Naive thymus-derived CD4-positive, alpha-beta T cell (primary cell): ENCODE data around the gene PIK3IP1. TPM values are rescaled to one million over a fixed set of nuclear protein-coding genes. Genes with fewer than 3 reads are reported as not detected.
"Not testable (repeated sequence)": the region's sequence is repeated elsewhere in the genome, so short reads cannot be mapped to it uniquely, and the experiment has no call there.

ENCODE experiments used
- ATAC-seq: fragments of 150-1000 bp; cut with Tn5 transposase; 2 replicates; pipeline ENCODE4 v1.10.0; 2021; ENCODE audit warnings: mild to moderate bottlenecking, moderate library complexity
- CTCF ChIA-PET: fragments of 350-600 bp; sonication (Branson Sonifier 250); formaldehyde crosslinking; loops from one replicate; lab custom pipeline; 2021; ENCODE audit warnings: antibody characterized with exemption; lab: Charles Lee
- POLR2A ChIA-PET: fragments of 350-600 bp; sonication (Branson Sonifier 250); formaldehyde crosslinking; loops from one replicate; lab custom pipeline; 2021; ENCODE audit warnings: antibody characterized with exemption, inconsistent platforms; lab: Charles Lee
- DNase-seq, 9 donors: peaks; one replicate each; pipeline versions ENCODE4 v3.0.0 to v3.0.0-alpha.2; 2020 to 2022; ENCODE audit warnings: mixed read lengths in 1 of 9
- H3K27ac ChIP-seq: one replicate; pipeline ENCODE4 v1.7.0; 2013; ENCODE audit warnings: mild to moderate bottlenecking, low read depth, low read length, moderate library complexity
- H3K27me3 ChIP-seq, 2 donors: one replicate each; pipeline ENCODE4 v1.7.0; 2013; ENCODE audit warnings: low read length in 2 of 2, mild to moderate bottlenecking in 2 of 2, moderate library complexity in 2 of 2; ENCODE audit not compliant: control insufficient read depth in 2 of 2, insufficient read depth in 2 of 2
- H3K36me3 ChIP-seq, 3 experiments: 1 replicate in 2 of 3; 2 replicates in 1 of 3; pipeline ENCODE4 v1.7.0; 2013; ENCODE audit warnings: low read length in 3 of 3, mild to moderate bottlenecking in 3 of 3, moderate library complexity in 1 of 3; ENCODE audit not compliant: insufficient read depth in 3 of 3, control insufficient read depth in 2 of 3
- H3K4me1 ChIP-seq, 2 donors: one replicate each; pipeline ENCODE4 v1.7.0; 2013; ENCODE audit warnings: low read length in 2 of 2, mild to moderate bottlenecking in 2 of 2, moderate library complexity in 1 of 2; ENCODE audit not compliant: control insufficient read depth in 2 of 2, insufficient read depth in 2 of 2
- H3K4me3 ChIP-seq: 2 replicates; pipeline ENCODE4 v1.7.0; 2013; ENCODE audit warnings: mild to moderate bottlenecking, low read length
- H3K9me3 ChIP-seq, 3 experiments: 1 replicate in 2 of 3; 2 replicates in 1 of 3; pipeline ENCODE4 v1.7.0; 2013; ENCODE audit warnings: low read length in 3 of 3; ENCODE audit not compliant: control insufficient read depth in 2 of 3
- H3K27ac Mint-ChIP-seq, 9 donors: one replicate each; pipeline ENCODE4 v1.8.0; 2020 to 2022; ENCODE audit warnings: mixed read lengths in 9 of 9, mild to moderate bottlenecking in 8 of 9, moderate library complexity in 5 of 9, inconsistent platforms in 2 of 9
- H3K27me3 Mint-ChIP-seq, 5 donors: one replicate each; pipeline ENCODE4 v1.8.0; 2021 to 2022; ENCODE audit warnings: mixed read lengths in 5 of 5, mild to moderate bottlenecking in 1 of 5
- H3K36me3 Mint-ChIP-seq, 5 donors: one replicate each; pipeline ENCODE4 v1.8.0; 2020 to 2022; ENCODE audit warnings: mixed read lengths in 5 of 5, mild to moderate bottlenecking in 3 of 5, inconsistent platforms in 1 of 5
- H3K4me1 Mint-ChIP-seq, 7 donors: one replicate each; pipeline ENCODE4 v1.8.0; 2020 to 2022; ENCODE audit warnings: mixed read lengths in 7 of 7, mild to moderate bottlenecking in 3 of 7, inconsistent platforms in 1 of 7
- H3K4me3 Mint-ChIP-seq, 10 donors: one replicate each; pipeline ENCODE4 v1.8.0; 2020 to 2022; ENCODE audit warnings: mild to moderate bottlenecking in 10 of 10, mixed read lengths in 10 of 10, moderate library complexity in 6 of 10, inconsistent platforms in 2 of 10
- H3K9me3 Mint-ChIP-seq, 11 donors: one replicate each; pipeline ENCODE4 v1.8.0; 2020 to 2022; ENCODE audit warnings: mixed read lengths in 11 of 11, mild to moderate bottlenecking in 4 of 11, inconsistent platforms in 1 of 11, moderate library complexity in 1 of 11
- intact Hi-C, 2 donors: fragments of 100-400 bp; cut with micrococcal nuclease; formaldehyde crosslinking; loops; one replicate each; pipeline ENCODE4 v1.15.1; 2023
- polyA plus RNA-seq, 2 donors: library from polyadenylated mRNA; unstranded; fragments of 300-500 nt; fragmentation: Illumina TruSeq; gene quantifications; one replicate each; pipeline ENCODE4 v1.2.3, GENCODE V29; 2021
- total RNA-seq, 6 experiments: library from RNA in 5 of 6; stranded (reverse) in 5 of 6; gene quantifications; 1 replicate in 5 of 6; 2 replicates in 1 of 6; pipeline ENCODE4 v1.2.3 and lab custom pipeline; 2021 to 2026

PIK3IP1 gene
- total and polyA plus RNA-seq, 7 experiments from 2014 or later: 72.8 to 941 (median 606) TPM

DNA sequence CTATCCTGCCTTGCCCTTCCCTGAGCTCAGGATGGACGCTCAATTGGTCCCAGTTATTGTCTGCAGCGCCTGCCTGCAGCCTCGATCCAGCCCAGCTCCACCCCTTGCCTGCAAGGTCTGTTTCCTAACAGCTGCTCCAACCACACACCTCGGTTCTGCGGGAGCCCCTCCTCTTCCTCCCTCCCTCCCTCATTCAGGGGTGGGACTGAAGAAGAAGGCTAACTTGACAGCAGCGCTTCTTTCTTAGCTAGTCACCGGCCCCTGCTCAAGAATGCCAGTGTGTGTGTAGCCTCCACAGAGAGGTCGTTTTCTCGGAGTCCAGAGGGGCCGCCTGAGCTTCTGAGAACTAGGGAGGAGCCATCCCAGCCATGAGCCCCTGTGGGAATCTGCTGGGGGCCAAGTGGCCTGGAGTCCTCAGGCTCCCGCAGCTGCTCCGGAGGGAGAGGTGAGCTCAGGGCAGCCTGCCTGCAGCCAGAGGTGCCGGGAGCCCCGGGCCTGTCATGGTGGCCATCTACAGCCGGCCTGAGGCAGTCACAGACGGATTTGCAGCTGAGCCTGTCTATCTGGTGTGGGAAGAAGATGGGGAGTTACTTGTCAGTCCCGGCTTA lies 44.0 kb downstream of the PIK3IP1 start:
- ATAC-seq (peak; percentile 100), DNase-seq (peak; percentile 33 to 78 (median 73))
- Histone ChIP-seq H3K4me3 (no peak overlapping the region), H3K27ac (no peak overlapping the region), H3K36me3 (no peaks in the 10 kb centered on the region), H3K4me1 (peaks cover 9 to 17% of the 10 kb centered on the region in 2 donors), H3K27me3 (no peaks in the 10 kb centered on the region), H3K9me3 (no peaks in the 10 kb centered on the region)
- H3K4me1 Mint-ChIP-seq: peaks cover 8 to 41% (median 28%) of the 10 kb centered on the region in 7 donors
- no peaks in the 10 kb centered on the region for H3K27me3 Mint-ChIP-seq
- H3K4me3 Mint-ChIP-seq: peak overlapping the region; percentile 73 to 93 (median 83)
- H3K27ac Mint-ChIP-seq: peak overlapping the region; percentile 20 to 87 (median 71)
- intact Hi-C loops: loop anchor here (1.0 to 5.0 kb wide), 5 partner anchors 25 to 65 kb away; partner anchors contain the start of gene LIMK2 (in 2 of the 2)
- H3K9me3 Mint-ChIP-seq: no peaks in the 10 kb centered on the region
- ChIA-PET POLR2A (interaction anchor here (0.7 to 4.0 kb wide), 10 partner anchors 8 to 279 kb away, joined by 3 to 38 read pairs (median 6); partner anchors contain the start of genes PIK3IP1 and TUG1), CTCF (interaction anchor here (0.8 to 1.6 kb wide), 3 partner anchors 23 to 36 kb away, joined by 3 to 5 read pairs (median 4); no protein-coding TSS in a partner anchor)
- H3K36me3 Mint-ChIP-seq: peaks cover 0 to 3% (median 0%) of the 10 kb centered on the region in 5 donors

DNA sequence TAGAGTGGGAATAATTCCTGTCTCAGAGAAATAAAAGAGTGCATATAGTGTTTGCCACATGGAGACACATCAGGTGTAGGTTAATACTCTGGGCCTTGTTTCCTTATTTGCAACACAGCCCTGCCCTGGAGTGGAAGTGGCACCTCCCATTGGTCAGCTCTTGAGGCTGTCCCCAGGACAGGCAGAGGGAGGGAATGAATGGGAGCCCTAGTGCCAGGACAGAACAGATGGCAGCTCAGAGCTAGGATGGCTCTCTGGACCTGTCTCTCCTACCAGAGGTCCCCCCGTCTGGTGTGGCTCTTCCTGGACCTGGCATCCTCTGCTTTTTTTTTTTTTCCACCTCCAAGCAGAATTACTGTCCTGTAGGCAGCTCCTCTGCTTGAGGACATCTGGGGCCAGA lies 44.6 kb downstream of the PIK3IP1 start:
- Histone ChIP-seq H3K36me3 (no peaks in the 10 kb centered on the region), H3K27me3 (no peaks in the 10 kb centered on the region), H3K4me3 (no peak overlapping the region), H3K4me1 (peaks cover 9 to 17% of the 10 kb centered on the region in 2 donors), H3K27ac (no peak overlapping the region), H3K9me3 (no peaks in the 10 kb centered on the region)
- Mint-ChIP-seq H3K4me1 (peaks cover 9 to 40% (median 28%) of the 10 kb centered on the region in 7 donors), H3K36me3 (peaks cover 0 to 5% (median 0%) of the 10 kb centered on the region in 5 donors), H3K27ac (peak overlapping the region; percentile 20 to 87 (median 71)), H3K4me3 (peak overlapping the region; percentile 73 to 93 (median 83)), H3K27me3 (no peaks in the 10 kb centered on the region), H3K9me3 (no peaks in the 10 kb centered on the region)
- ATAC-seq: no peak
- POLR2A ChIA-PET: interaction anchor here (0.8 to 4.0 kb wide), 9 partner anchors 8 to 51 kb away, joined by 3 to 38 read pairs (median 8); partner anchors contain the start of gene PIK3IP1
- CTCF ChIA-PET: interaction anchor here (0.8 to 1.6 kb wide), 4 partner anchors 23 to 36 kb away, joined by 3 to 5 read pairs (median 4); partner anchors contain the start of gene LIMK2
- intact Hi-C loops: loop anchor here (1.0 to 5.0 kb wide), 5 partner anchors 25 to 65 kb away; partner anchors contain the start of gene LIMK2 (in 2 of the 2)
- DNase-seq: no peak

DNA sequence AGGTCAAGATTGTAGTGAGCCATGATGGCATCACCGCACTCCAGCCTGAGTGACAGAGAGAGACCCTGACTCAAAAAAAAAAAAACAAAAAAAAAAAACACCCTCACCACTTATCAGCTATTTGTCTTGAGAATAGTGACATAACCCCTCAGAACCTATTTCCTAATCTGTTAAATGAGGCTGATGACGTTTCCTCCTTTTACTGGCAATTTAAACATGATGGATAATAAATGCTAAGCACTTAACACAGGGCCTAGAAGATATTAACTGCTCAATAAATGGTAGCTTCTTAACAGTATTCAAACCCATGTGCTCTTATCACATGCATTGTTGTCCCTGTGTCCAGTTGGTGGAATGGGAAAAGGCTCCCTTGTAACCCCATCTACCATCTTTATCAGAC lies 45.6 kb downstream of the PIK3IP1 start:
- H3K36me3 Mint-ChIP-seq: peaks cover 0 to 9% (median 4%) of the 10 kb centered on the region in 5 donors
- ChIA-PET CTCF (interaction anchor here (0.9 to 1.4 kb wide), 3 partner anchors 14 to 35 kb away, joined by 3 to 4 read pairs (median 4); partner anchors contain the start of gene LIMK2), POLR2A (interaction anchor here (0.9 to 4.0 kb wide), 5 partner anchors 9 to 44 kb away, joined by 3 to 38 read pairs (median 5); partner anchors contain the start of gene PIK3IP1)
- Histone ChIP-seq H3K36me3 (peaks cover 0 to 1% (median 0%) of the 10 kb centered on the region in 3 experiments), H3K4me3 (no peak overlapping the region), H3K27ac (no peak overlapping the region), H3K9me3 (no peaks in the 10 kb centered on the region), H3K27me3 (no peaks in the 10 kb centered on the region), H3K4me1 (peaks cover 9 to 17% of the 10 kb centered on the region in 2 donors)
- intact Hi-C loops: loop anchor here in 1 of 2 donors (5.0 kb wide), 1 partner anchor 34 kb away; the partner anchor contains the start of gene LIMK2
- H3K4me1 Mint-ChIP-seq: peaks cover 10 to 42% (median 28%) of the 10 kb centered on the region in 7 donors
- ATAC-seq (no peak), DNase-seq (no peak)
- H3K4me3 Mint-ChIP-seq: peak overlapping the region in 4 of 10 donors; percentile 15 to 50 (median 22)
- H3K27me3 Mint-ChIP-seq: no peaks in the 10 kb centered on the region
- H3K27ac Mint-ChIP-seq: peak overlapping the region in 4 of 9 donors; percentile 62 to 86 (median 67)
- H3K9me3 Mint-ChIP-seq: no peaks in the 10 kb centered on the region

DNA sequence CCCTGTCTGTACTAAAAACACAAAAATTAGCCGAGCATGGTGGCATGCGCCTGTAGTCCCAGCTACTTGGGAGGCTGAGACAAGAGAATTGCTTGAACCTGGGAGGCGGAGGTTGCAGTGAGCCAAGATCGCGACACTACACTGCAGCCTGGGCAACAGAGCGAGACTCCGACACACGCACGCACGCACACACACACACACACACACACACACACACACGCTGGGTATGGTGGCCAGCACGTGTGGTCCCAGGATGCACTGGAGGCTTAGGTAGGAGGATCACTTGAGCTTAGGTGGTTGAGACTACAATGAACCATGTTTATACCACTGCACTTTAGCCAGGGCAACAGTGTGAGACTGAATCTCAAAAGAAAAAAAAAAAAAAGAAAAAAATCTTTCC lies 46.3 kb downstream of the PIK3IP1 start:
- Mint-ChIP-seq H3K36me3 (peaks cover 0 to 12% (median 7%) of the 10 kb centered on the region in 5 donors), H3K27ac (peak overlapping the region in 1 of 9 donors; percentile 5), H3K4me1 (peaks cover 13 to 42% (median 28%) of the 10 kb centered on the region in 7 donors)
- intact Hi-C loops: loop anchor here in 1 of 2 donors (5.0 kb wide), 1 partner anchor 34 kb away; the partner anchor contains the start of gene LIMK2
- peaks cover 9 to 17% of the 10 kb centered on the region in 2 donors for H3K4me1 ChIP-seq
- not testable (repeated sequence) for H3K27me3 Mint-ChIP-seq, H3K9me3 Mint-ChIP-seq, H3K4me3 ChIP-seq, H3K36me3 ChIP-seq, DNase-seq, ATAC-seq, H3K27ac ChIP-seq, H3K9me3 ChIP-seq, H3K27me3 ChIP-seq, H3K4me3 Mint-ChIP-seq
- ChIA-PET POLR2A (interaction anchor here (1.3 to 4.0 kb wide), 2 partner anchors 32 to 45 kb away, joined by 5 to 38 read pairs; partner anchors contain the start of gene PIK3IP1), CTCF (interaction anchor here (0.9 kb wide), 1 partner anchor 27 kb away, joined by 4 read pairs; no protein-coding TSS in a partner anchor)

DNA sequence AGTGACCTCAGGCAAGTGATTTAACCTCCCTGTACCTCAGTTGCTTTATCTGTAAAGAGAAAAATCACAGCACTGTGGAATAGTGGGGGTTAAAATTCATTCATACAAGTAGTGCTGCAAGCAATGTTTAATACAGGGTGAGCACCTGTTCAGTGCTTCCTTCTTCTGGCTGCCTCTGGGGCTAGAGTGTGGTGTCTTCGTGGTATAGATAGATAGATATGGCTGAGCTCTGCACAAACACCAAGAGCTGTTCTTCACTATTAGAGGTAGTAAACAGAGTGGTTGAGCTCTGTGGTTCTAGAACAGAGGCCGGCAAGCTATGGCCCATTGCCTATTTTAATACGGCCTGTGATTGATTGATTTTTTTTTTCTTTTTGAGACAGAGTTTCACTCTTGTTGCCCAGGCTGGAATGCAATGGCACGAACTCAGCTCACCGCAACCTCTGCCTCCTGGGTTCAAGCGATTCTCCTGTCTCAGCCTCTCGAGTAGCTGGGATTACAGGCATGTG lies 47.3 kb downstream of the PIK3IP1 start:
- H3K36me3 ChIP-seq: peaks cover 0 to 10% (median 4%) of the 10 kb centered on the region in 3 experiments
- DNase-seq (no peak), ATAC-seq (no peak)
- H3K27me3 Mint-ChIP-seq: no peaks in the 10 kb centered on the region
- ChIA-PET POLR2A (no interaction called here), CTCF (interaction anchor here (1.0 to 1.4 kb wide), 2 partner anchors 10 to 28 kb away, joined by 4 read pairs; no protein-coding TSS in a partner anchor)
- no peaks in the 10 kb centered on the region for H3K9me3 ChIP-seq
- H3K4me1 ChIP-seq: peaks cover 9 to 17% of the 10 kb centered on the region in 2 donors
- H3K9me3 Mint-ChIP-seq: no peaks in the 10 kb centered on the region
- H3K27ac Mint-ChIP-seq: peak overlapping the region in 4 of 9 donors; percentile 5 to 54 (median 34)
- intact Hi-C loops: loop anchor here in 1 of 2 donors (5.0 kb wide), 1 partner anchor 33 kb away; the partner anchor contains the start of gene LIMK2
- H3K27ac ChIP-seq: no peak overlapping the region
- H3K4me3 ChIP-seq: no peak overlapping the region
- peaks cover 15 to 47% (median 29%) of the 10 kb centered on the region in 7 donors for H3K4me1 Mint-ChIP-seq
- peaks cover 3 to 12% (median 7%) of the 10 kb centered on the region in 5 donors for H3K36me3 Mint-ChIP-seq
- no peaks in the 10 kb centered on the region for H3K27me3 ChIP-seq
- H3K4me3 Mint-ChIP-seq: no peak overlapping the region
